ENCODE measurements around the gene TRPM2. TPM values are rescaled to one million over a fixed set of nuclear protein-coding genes. Genes with fewer than 3 reads are reported as not detected.
A peak's percentile ranks its signal among the peaks of the same experiment; 100 is the strongest.

Gene TRPM2
- total RNA-seq, 1 donor from 2014 or later: 0.09 TPM

DNA sequence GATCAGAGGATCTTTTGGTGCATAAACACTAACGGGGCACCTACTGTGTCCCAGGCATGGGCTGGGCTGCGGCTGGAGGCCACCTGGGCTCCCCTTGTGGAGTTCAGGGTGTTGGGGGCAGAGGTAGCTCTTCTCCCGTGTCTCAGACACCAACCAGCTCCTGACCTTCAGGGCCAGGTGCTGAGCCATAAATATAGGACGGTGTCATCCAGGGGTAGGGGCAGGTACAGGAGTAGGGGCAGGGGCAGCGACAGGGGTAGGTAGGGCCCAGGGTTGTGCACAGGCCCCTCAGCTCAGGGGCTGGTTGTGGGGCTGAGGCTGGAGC is 83.9 kb downstream of the TRPM2 start:
- H3K9me3 Mint-ChIP-seq: no peaks in the 10 kb centered on the region
- no peaks in the 10 kb centered on the region for H3K27me3 Mint-ChIP-seq (ENCODE audit: low read depth)
- no peaks in the 10 kb centered on the region for H3K36me3 Mint-ChIP-seq
- H3K4me1 Mint-ChIP-seq: no peaks in the 10 kb centered on the region
- DNase-seq (ENCODE audit: low spot score in 2 of 2, unreplicated experiment in 2 of 2): peak in 1 of 2 experiments; percentile 6
- TF ChIP-seq CTCF (IDR thresholded peaks at IDR 0.05; ENCODE audit: unreplicated experiment): no peak
- no peak overlapping the region for H3K4me3 Mint-ChIP-seq
- H3K27ac Mint-ChIP-seq: no peak overlapping the region

DNA sequence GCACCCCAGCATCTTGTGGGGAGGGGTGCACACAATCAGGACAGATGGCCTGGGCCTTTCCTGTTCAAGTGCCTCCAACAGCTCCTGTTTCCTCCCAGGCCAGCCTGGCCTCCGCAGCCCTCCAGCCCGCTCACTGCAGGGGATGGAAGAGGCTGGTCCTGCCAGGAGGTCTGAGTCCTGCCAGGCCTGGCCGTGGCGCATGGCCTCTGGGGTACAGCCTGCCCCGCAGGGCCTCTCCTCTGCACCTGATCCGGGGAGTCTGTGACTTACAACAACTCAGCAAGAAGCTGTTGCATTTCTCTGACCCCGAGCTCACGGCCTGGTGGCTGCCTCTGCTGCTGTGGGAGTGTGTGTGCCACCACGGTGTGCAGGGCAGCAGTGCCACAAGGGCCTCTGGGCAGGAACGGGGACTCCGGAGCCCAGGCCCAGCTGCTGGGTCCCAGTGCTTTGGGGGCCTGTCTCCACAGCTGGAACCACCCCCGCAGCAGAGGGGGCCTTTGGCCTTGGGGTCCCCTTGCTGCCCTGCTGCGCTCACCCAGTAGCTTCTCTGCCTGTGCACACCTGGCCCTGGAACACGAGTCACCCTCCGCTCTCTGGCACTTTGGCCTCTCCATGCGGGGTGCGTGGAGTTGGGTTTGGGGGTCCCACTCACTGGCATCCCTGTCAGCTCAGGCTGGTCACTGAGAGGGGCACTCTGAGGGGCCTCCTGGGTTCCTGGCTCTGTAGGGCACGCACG is 84.4 kb downstream of the TRPM2 start:
- Mint-ChIP-seq H3K4me1 (no peaks in the 10 kb centered on the region), H3K9me3 (no peaks in the 10 kb centered on the region), H3K36me3 (no peaks in the 10 kb centered on the region), H3K27ac (no peak overlapping the region), H3K4me3 (no peak overlapping the region), H3K27me3 (ENCODE audit: low read depth) (no peaks in the 10 kb centered on the region)
- peak in 1 of 2 experiments; percentile 14 for DNase-seq (ENCODE audit: low spot score in 2 of 2, unreplicated experiment in 2 of 2)
- TF ChIP-seq CTCF (IDR thresholded peaks at IDR 0.05; ENCODE audit: unreplicated experiment): no peak

DNA sequence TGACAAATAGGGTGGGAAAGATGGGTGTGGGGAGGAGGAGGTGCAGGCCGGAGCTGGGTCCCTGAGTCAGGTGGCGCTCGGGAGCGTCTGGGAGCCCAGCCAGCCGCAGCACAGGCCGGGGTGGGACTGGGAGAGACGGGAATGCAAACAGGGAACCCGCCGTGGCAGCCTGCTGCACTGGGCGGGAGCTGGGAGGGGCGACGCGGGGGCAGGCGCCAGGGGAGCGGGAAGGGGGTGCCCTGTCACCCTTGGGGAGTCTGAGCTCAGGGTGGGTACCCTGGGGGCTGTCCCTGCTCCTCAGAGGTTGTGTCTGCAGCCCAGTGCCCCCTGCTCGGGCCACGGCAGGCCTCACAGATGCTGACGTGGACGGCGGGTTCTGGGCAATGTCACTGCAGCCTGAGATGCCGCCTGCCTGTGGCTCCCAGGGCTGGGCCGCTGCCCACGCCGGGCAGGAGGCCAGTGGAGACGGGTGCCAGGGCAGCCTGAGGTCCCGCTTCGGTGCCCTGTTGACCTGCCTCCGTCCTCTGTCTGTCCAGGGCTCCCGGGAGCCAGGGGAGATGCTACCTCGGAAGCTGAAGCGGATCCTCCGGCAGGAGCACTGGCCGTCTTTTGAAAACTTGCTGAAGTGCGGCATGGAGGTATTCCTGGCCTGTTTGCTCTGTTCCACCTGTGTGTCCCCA is 85.2 kb downstream of the TRPM2 start:
- Mint-ChIP-seq H3K4me1 (no peaks in the 10 kb centered on the region), H3K4me3 (no peak overlapping the region), H3K27ac (no peak overlapping the region), H3K27me3 (ENCODE audit: low read depth) (no peaks in the 10 kb centered on the region), H3K36me3 (no peaks in the 10 kb centered on the region), H3K9me3 (no peaks in the 10 kb centered on the region)
- TF ChIP-seq CTCF (IDR thresholded peaks at IDR 0.05; ENCODE audit: unreplicated experiment): no peak
- peak in 1 of 2 experiments; percentile 17 for DNase-seq (ENCODE audit: low spot score in 2 of 2, unreplicated experiment in 2 of 2)

GRCh38 chr21:44439211-44439600 is 85.8 kb downstream of the TRPM2 start:
- peak in 1 of 2 experiments; percentile 14 for DNase-seq (ENCODE audit: low spot score in 2 of 2, unreplicated experiment in 2 of 2)
- no peaks in the 10 kb centered on the region for H3K36me3 Mint-ChIP-seq
- no peaks in the 10 kb centered on the region for H3K4me1 Mint-ChIP-seq
- H3K27ac Mint-ChIP-seq: no peak overlapping the region
- no peak overlapping the region for H3K4me3 Mint-ChIP-seq
- TF ChIP-seq CTCF (IDR thresholded peaks at IDR 0.05; ENCODE audit: unreplicated experiment): no peak
- no peaks in the 10 kb centered on the region for H3K27me3 Mint-ChIP-seq (ENCODE audit: low read depth)
- no peaks in the 10 kb centered on the region for H3K9me3 Mint-ChIP-seq

DNA sequence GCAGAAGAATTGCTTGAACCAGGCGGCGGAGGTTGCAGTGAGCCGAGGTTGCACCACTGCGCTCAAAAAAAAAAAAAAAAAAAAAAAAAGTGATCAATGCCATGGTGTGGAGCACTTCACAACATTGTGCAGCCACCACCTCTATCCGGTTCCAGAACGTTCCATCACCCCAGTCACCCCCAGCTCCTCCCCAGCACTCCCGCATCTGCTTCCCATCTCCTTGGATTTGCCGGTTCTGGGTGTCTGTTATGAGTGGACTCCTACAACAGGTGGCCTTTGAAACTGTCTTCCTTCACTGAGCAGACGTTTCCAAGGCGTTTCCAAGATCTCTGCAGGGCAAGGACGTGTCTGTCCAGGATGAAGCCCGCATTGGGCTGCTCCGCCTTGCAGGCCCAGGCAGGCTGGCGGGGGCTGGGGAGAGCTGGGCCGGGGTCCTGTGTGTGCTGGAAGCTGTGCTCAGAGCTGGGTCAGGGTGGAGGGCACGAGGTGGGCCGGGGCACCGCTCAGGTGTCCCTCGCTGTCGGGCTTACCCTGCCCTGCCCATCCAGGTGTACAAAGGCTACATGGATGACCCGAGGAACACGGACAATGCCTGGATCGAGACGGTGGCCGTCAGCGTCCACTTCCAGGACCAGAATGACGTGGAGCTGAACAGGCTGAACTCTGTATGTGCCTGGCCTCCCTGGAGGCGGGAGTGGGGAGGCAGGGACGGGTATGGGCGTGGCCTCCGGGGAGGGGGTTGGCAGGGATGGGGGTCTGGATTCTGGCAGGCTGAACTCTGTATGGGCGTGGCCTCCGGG is 87.0 kb downstream of the TRPM2 start:
- no peak for TF ChIP-seq CTCF (IDR thresholded peaks at IDR 0.05; ENCODE audit: unreplicated experiment)
- Mint-ChIP-seq H3K27ac (no peak overlapping the region), H3K9me3 (no peaks in the 10 kb centered on the region), H3K4me1 (peaks cover 7% of the 10 kb centered on the region), H3K36me3 (no peaks in the 10 kb centered on the region), H3K4me3 (no peak overlapping the region), H3K27me3 (ENCODE audit: low read depth) (no peaks in the 10 kb centered on the region)
- peak in 1 of 2 experiments; percentile 10 for DNase-seq (ENCODE audit: low spot score in 2 of 2, unreplicated experiment in 2 of 2)

Data from mesothelial cell of epicardium (in vitro differentiated cells).